ENCODE data around the gene SLX9.

DNA sequence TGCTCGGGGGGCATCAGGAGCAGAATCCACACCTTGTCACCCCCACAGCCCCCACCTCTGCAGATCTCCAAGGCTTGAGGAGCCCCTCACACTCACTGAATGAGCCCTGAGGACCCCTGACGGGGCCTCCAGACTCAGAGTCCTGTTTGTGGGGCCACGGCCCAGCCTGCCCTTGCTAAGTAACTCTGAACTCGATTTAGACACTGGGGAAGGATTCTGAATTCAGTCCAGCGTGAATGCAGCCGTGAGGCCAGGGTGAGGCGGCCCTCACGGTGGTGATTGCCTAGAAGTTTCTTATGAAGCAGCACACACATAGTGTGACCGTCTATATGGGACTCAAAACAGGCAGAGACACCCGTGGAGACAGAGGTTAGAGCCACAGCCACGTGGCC is 75.6 kb downstream of the SLX9 start:
- TF ChIP-seq, protein P1, sequence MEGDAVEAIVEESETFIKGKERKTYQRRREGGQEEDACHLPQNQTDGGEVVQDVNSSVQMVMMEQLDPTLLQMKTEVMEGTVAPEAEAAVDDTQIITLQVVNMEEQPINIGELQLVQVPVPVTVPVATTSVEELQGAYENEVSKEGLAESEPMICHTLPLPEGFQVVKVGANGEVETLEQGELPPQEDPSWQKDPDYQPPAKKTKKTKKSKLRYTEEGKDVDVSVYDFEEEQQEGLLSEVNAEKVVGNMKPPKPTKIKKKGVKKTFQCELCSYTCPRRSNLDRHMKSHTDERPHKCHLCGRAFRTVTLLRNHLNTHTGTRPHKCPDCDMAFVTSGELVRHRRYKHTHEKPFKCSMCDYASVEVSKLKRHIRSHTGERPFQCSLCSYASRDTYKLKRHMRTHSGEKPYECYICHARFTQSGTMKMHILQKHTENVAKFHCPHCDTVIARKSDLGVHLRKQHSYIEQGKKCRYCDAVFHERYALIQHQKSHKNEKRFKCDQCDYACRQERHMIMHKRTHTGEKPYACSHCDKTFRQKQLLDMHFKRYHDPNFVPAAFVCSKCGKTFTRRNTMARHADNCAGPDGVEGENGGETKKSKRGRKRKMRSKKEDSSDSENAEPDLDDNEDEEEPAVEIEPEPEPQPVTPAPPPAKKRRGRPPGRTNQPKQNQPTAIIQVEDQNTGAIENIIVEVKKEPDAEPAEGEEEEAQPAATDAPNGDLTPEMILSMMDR (IDR thresholded peaks at IDR 0.05), result no peak
- TF ChIP-seq POLR2A (IDR thresholded peaks at IDR 0.05), result no peak

Measured in uterus (tissue), 2 donors.